ENCODE measurements around the gene ITSN2.

- TF ChIP-seq CTCF (IDR thresholded peaks at IDR 0.05; ENCODE audit: insufficient read depth, low read depth, low read length) (no peak), EZH2 (IDR thresholded peaks at IDR 0.05; ENCODE audit: insufficient read depth, low read length) (no peak)
Measured at GRCh38 chr2:24163601-24164000, 196.7 kb downstream of the ITSN2 start.
